Astrocyte of the spinal cord (primary cell): Measurements from ENCODE around the gene AAK1.
"Not testable (repeated sequence)": the region's sequence is repeated elsewhere in the genome, so short reads cannot be mapped to it uniquely, and the experiment has no call there.

ENCODE experiments used
- DNase-seq: peaks from one replicate; pipeline ENCODE4 v3.0.0; 2011; ENCODE audit warnings: low read depth, low spot score
- H3K4me3 ChIP-seq: 2 replicates; pipeline ENCODE4 v1.5.1; 2011; ENCODE audit warnings: low read depth, mild to moderate bottlenecking, low read length, moderate library complexity
- CTCF ChIP-seq: IDR thresholded peaks from 2 replicates; pipeline ENCODE4 v1.5.1; 2012; ENCODE audit warnings: low read depth, mild to moderate bottlenecking, low read length, inconsistent platforms
- in situ Hi-C: cut with HindIII; loops from 2 replicates; pipeline ENCODE4 v1.10.0; 2017; ENCODE audit warnings: low sequenced_read_pairs

AAK1 gene

DNA sequence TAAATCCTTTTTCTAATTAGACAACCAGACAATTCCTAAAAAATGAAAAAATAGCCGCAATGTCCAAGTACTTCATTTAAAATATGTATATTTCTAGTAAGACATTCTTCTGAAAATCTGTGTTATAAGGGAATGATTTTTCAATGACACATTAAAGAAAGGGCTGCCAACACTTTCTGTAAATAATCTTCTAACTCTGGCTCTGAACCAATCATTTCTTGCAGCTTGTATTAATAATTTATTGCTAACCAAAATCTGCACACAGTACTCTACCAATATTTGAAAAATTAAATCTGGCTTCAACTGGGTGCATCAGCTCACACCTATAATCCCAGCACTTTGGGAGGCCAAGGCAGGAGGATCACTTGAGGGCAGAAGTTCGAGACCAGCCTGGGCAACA is 214.6 kb downstream of the AAK1 start:
- no peak overlapping the region for H3K4me3 ChIP-seq
- in situ Hi-C loops, result no loop called here
- DNase-seq, result no peak
- TF ChIP-seq CTCF, result no peak

DNA sequence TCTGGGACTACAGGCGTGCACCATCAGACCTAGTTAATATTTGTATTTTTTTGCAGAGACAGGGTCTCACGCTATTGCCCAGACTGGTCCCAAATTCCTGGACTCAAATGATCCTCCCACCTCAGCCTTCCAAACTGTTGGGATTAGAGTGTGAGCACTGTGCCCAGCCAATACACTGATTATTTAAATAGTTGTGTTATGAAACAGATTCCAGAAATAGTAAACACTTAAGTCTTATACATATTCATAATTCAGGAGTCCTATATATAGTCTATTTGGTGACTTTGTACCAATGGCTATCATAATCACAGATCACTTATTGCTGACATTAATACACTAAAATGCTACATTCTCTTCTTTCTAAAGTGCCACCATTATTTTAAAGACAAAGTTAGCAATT is 219.1 kb downstream of the AAK1 start:
- TF ChIP-seq CTCF, result no peak
- in situ Hi-C loops, result no loop called here
- H3K4me3 ChIP-seq, result no peak overlapping the region
- no peak for DNase-seq

DNA sequence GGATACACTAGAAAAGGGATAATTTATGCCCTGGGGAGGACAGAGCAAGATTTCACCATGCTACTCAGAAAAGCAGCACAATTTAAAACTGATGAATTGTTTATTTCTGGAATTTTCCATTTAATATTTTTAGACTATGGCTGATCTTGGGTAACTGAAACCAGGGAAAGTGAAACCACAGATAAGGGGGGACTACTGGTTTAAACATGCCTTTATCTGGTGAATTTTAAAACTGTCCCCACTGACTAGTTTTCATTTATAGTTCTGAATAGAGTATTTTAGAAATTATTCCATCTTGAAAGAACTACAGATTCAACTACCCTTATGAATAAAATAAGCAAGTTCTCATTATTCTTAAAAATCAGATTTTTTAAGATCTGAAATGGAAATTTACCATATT is 221.3 kb downstream of the AAK1 start:
- H3K4me3 ChIP-seq, result no peak overlapping the region
- no peak for DNase-seq
- no peak for TF ChIP-seq CTCF
- in situ Hi-C loops, result no loop called here

DNA sequence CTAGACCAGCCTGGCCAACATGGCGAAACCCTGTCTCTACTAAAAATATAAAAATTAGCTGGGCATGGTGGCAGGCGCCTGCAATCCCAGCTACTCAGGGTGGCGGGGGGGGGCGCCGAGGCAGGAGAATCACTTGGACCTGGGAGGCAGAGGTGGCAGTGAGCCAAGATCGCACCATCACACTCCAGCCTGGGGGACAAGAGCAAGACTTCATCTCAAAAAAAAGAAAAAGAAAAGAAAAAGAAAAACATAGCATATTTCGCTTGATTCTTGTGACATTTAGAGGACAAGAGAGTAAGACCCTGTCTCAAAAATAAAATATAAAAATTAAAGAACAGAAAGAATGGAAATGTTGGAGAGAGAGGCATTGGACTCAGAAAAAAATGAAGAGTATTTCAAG is 224.4 kb downstream of the AAK1 start:
- in situ Hi-C loops, DNase-seq, H3K4me3 ChIP-seq: not testable (repeated sequence)

DNA sequence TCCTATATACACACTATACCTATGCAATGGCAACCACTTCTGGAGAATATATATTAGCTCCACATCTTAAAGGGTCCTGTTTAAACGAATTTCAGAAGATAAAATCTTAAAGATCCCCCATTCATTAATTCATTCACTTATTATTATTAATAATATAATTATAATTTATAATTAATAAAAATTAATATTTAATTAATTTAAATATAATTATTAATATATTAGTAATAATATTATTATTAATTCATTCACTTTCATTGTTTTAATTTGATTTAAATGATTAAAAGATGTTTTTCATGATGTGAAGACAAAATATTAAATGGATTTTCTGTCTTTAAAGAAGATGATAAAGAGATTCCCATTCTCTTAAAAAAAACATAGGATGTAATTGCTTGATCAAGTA is 227.4 kb downstream of the AAK1 start:
- no peak for DNase-seq
- no peak overlapping the region for H3K4me3 ChIP-seq
- in situ Hi-C loops, result no loop called here
- TF ChIP-seq CTCF, result no peak
